ENCODE measurements around the gene INTS1.

INTS1 gene

DNA sequence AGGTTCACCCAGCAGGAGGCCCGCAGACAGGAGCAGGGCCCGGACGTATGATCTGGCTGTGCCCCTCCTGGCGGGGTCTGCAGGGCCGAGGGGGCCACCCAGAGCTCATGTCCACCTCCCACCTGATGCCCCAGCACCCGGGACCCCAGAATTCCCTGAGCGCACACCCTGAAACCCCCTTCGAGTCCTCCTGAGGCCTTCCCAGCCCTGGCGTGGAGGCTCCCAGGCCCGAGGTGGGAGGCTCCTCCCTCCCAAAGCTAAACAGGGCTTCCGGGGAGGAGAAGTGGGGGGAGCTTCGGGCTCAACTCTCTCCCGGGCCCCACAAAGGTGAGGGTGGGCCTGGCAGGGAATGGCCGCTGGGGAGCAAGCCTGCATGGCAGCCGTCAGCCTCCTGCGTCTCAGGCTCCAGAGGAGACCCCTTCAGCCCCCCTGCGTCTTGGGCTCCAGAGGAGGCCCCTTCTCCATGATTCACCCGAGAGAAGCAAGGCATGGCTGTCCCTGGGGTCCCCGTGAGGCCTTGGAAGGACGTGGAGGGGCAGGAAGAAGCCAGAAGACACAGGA, 75.2 kb downstream of the INTS1 start:
- no peak for DNase-seq

GRCh38 chr7:1427064-1427657, 77.0 kb downstream of the INTS1 start:
- DNase-seq, result no peak

DNA sequence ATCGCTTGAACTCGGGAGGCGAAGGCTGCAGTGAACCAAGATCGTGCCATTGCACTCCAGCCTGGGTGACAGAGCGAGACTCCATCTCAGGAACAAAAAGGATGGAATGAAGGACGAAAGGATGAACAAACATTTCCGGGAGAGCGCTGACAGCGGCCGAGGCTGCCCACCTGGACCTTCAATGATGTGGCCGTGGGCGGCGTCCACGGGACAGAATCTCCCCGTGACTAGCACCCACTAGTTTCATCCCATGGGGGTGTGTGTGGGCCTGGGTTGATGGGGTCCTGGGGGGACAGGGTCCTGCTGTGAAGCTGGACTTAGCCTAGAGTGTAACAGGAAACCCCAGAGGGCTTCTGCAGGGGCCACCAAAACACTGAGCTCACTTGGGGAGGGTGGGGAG, 77.7 kb downstream of the INTS1 start:
- DNase-seq, result no peak

GRCh38 chr7:1425292-1426136, 78.7 kb downstream of the INTS1 start:
- no peak for DNase-seq

DNA sequence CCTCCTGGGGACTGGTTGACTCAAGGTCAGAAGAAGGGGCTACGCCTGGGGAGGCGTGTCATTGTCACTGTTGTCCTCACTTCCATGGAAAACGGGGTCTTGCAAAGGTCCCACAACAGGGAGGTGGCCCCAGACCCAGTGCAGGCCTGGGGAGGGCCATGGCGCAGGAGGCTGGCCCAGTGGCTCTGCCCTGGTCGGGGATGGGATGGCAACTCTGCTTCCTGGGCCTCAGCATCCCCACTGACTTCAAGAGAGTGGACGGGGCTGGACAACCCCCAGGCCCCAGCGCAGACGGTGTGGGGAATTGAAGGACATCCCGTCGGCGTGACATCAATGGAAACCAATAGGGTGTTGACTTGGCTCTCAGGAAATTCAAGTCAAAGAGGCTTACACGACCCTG, 80.1 kb downstream of the INTS1 start:
- no peak for DNase-seq

DNA sequence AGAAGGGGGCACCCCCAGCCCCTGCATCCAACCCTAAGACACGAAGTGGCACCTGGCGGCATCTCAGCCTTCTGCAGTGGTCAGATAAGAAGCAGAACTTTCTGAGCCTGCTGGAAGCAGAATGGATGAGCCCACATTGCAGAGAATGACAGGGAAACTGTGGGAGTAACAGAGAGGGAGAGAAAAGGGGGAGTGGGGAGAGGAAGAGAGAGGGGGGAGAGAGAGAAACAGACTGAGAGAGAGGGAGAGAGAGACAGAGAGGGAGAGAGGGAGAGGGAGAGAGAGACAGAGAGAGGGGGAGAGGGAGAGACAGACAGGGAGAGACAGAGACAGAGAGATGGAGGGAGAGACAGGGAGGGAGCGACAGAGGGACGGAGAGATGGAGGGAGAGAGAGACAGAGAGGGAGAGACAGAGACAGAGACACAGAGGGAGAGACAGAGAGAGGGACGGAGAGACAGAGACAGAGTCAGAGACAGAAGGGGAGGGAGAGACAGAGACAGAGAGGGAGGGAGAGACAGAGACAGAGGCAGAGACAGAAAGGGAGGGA, 80.9 kb downstream of the INTS1 start:
- DNase-seq, result no peak

DNA sequence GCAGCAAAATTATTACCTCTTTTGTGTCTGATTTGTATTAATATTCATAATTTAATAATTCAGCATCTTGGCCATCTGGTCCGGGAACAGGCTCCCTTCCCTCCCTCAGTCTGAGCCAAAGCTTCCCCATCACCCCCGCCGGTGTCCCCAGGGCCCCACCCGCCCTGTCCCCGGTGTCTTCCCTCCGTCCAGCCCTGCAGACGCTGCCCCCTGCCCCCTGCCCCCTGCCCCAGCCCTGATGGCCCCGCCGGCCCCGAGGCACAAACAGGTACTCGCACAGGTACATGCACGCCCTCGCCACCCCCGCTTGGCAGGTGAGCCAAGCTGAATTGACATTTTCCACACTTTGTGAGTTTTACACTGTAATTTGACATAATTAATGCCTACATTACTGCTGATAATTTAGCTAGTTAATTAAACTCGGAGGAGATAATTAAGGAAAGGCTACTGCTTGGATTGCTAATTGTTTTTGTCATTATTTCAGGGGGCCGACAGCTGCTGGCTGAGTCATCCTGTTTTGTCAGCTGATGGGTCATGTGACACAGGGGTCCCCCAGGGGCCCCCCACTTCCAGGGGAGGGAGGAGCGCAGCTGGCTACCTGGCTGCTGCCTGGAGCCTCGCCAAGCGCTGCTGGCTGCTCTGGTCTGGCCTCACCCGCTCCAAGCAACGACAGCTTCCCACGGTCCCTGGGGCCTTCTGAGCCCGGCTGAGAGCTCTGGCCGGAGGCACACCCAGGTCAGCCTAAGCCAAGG, 81.5 kb downstream of the INTS1 start:
- DNase-seq, result no peak

- DNase-seq, result no peak
Measured at GRCh38 chr7:1421946-1422345, 82.2 kb downstream of the INTS1 start.

DNA sequence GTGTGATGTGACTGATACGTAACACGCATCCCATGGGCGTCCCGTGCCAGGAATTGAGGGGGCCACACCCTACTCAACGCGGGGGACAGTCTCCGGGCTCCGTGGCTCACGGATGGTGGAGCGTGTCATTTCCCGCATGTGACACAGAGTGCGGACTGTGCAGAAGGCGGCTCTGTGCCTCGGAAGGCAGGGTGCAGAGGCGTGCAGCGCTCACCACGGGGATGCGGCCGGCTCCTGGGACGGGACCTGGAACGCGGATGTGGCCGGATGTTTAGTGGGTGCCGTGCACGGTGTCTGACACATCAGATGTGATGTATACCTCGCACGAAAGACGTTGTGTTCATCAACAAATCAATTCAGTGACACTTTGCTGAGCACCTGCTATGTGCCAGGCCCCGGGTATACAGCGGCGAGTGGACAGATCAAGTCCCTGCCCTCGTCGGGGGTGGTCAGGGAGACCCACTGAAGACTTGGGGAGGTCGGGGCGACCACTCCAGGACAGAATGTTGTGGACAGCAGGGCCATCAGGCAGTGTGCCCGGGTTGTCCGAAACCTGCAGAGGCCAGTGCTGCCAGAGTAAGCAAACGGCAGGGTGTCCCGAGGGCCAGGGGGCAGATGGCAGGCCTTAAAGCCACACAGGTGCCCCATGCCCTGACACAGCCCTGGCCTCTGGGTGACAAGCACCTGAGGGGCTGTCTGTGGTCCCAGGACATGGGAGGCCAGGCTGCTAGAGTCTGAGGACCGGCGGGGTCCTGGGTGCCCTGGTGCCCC, 83.0 kb downstream of the INTS1 start:
- no peak for DNase-seq
